Neural cell (in vitro differentiated cells): ENCODE measurements around the gene ZNF691.
"Not testable (repeated sequence)": the region's sequence is repeated elsewhere in the genome, so short reads cannot be mapped to it uniquely, and the experiment has no call there.

Experiments used
- CTCF ChIP-seq: fragments of 450-650 bp; IDR thresholded peaks from 2 replicates; pipeline ENCODE4 v1.5.1; 2014; ENCODE audit warnings: antibody characterized with exemption, mild to moderate bottlenecking, moderate library complexity; ENCODE audit not compliant: poor library complexity, severe bottlenecking
- EP300 ChIP-seq: fragments of 450-650 bp; conservative IDR thresholded peaks from 2 replicates; pipeline ENCODE4 v1.6.1; 2014; ENCODE audit warnings: antibody characterized with exemption, mild to moderate bottlenecking, moderate library complexity; ENCODE audit not compliant: poor library complexity, severe bottlenecking
- POLR2AphosphoS5 ChIP-seq: IDR thresholded peaks from 2 replicates; pipeline ENCODE4 v1.6.1; 2012
- RAD21 ChIP-seq: fragments of 450-650 bp; conservative IDR thresholded peaks from 2 replicates; pipeline ENCODE4 v1.6.1; 2014; ENCODE audit warnings: antibody characterized with exemption, mild to moderate bottlenecking, moderate library complexity
- REST ChIP-seq: IDR thresholded peaks from 2 replicates; pipeline ENCODE4 v1.6.1; 2012; ENCODE audit warnings: borderline replicate concordance
- TAF1 ChIP-seq: IDR thresholded peaks from 2 replicates; pipeline ENCODE4 v1.6.1; 2012; ENCODE audit warnings: low read depth

GRCh38 chr1:42859366-42859765 is 13.0 kb downstream of the ZNF691 start:
- TF ChIP-seq EP300, RAD21, CTCF, TAF1, POLR2AphosphoS5, REST: not testable (repeated sequence)
